ENCODE results near the gene ERN1.

GRCh38 chr17:64017381-64017980, 112.5 kb downstream of the ERN1 start:
- TF ChIP-seq FOXK2 (IDR thresholded peaks at IDR 0.05) (no peak), GABPB1 (CRISPR knock-in tag; IDR thresholded peaks at IDR 0.05) (no peak), PHF20 (CRISPR knock-in tag; IDR thresholded peaks at IDR 0.05) (no peak), PRDM4 (CRISPR knock-in tag; IDR thresholded peaks at IDR 0.05; ENCODE audit: borderline replicate concordance) (no peak), SIN3B (IDR thresholded peaks at IDR 0.05; ENCODE audit: low read length) (no peak), CEBPB (IDR thresholded peaks at IDR 0.05; ENCODE audit: borderline replicate concordance, low read depth, low read length) (no peak), ZNF235 (CRISPR knock-in tag; IDR thresholded peaks at IDR 0.05; ENCODE audit: borderline replicate concordance) (no peak), ZNF34 (CRISPR knock-in tag; IDR thresholded peaks at IDR 0.05; ENCODE audit: borderline replicate concordance) (no peak), ZNF274 (CRISPR knock-in tag; IDR thresholded peaks at IDR 0.05) (no peak), CTCF (CRISPR knock-in tag; IDR thresholded peaks at IDR 0.05) (no peak)

Measured in HepG2 (cell line).